Airway epithelial cell (primary cell): ENCODE data around the gene TSBP1. TPM values are rescaled to one million over a fixed set of nuclear protein-coding genes. Genes with fewer than 3 reads are reported as not detected.

ENCODE experiments used
- total RNA-seq: library from RNA; depleted of rRNA; stranded (reverse); fragments of >200 nt; gene quantifications from 2 replicates; pipeline ENCODE4 v1.2.3, GENCODE V29; 2015

TSBP1 gene
- not detected in 2 replicates for total RNA-seq

GRCh38 chr6:32371803-32372202 is at the start of gene TSBP1:
Gene TSBP1 (minus strand): TSS chr6:32371903. CDS start chr6:32371706, 197 bp downstream.

GRCh38 chr6:32406857-32407256 is 35.2 kb upstream of the TSBP1 start, which contains the start of gene BTNL2:
Gene BTNL2 (minus strand): TSS chr6:32407181. CDS start chr6:32407123, 58 bp downstream.

Other genes with a start within 250 kb of the TSBP1 start
- gene ATF6B, start 243.7 kb downstream of the TSBP1 start, total RNA-seq, result 20.4 and 29.6 TPM in 2 replicates
- gene FKBPL, start 241.6 kb downstream of the TSBP1 start, total RNA-seq, result 5.4 and 9.8 TPM in 2 replicates
- 0.42 TPM in 1 of 2 replicates, not detected in the other for gene PRRT1, start 220.0 kb downstream of the TSBP1 start, total RNA-seq
- 22.6 and 27.9 TPM in 2 replicates for gene PPT2, start 217.8 kb downstream of the TSBP1 start, total RNA-seq
- gene EGFL8, start 207.3 kb downstream of the TSBP1 start, total RNA-seq, result 3.0 and 6.0 TPM in 2 replicates
- 45.0 and 51.9 TPM in 2 replicates for gene AGPAT1, start 195.8 kb downstream of the TSBP1 start, total RNA-seq
- gene RNF5, start 193.5 kb downstream of the TSBP1 start, total RNA-seq, result 40.7 and 42.6 TPM in 2 replicates
- 1.2 and 2.0 TPM in 2 replicates for gene AGER, start 187.7 kb downstream of the TSBP1 start, total RNA-seq
- 36.3 and 48.5 TPM in 2 replicates for gene PBX2, start 181.7 kb downstream of the TSBP1 start, total RNA-seq
- gene GPSM3, start 179.3 kb downstream of the TSBP1 start, total RNA-seq, result 6.3 and 7.2 TPM in 2 replicates
- gene NOTCH4, start 147.8 kb downstream of the TSBP1 start, total RNA-seq, result 0.71 and 0.98 TPM in 2 replicates
- gene BTNL2, start 35.3 kb upstream of the TSBP1 start, total RNA-seq, result not detected in 2 replicates
- 0.35 TPM in 1 of 2 replicates, not detected in the other for gene HLA-DRA, start 68.0 kb upstream of the TSBP1 start, total RNA-seq
- not detected in 2 replicates for gene HLA-DRB5, start 158.4 kb upstream of the TSBP1 start, total RNA-seq
- gene HLA-DRB1, start 217.9 kb upstream of the TSBP1 start, total RNA-seq, result 0.14 TPM in 1 of 2 replicates, not detected in the other